Measurements from ENCODE around the gene GPR87.

Gene GPR87

GRCh38 chr3:151281671-151282324, 34.8 kb downstream of the GPR87 start:
- DNase-seq (ENCODE audit: low spot score): peak; percentile 39

- DNase-seq (ENCODE audit: low spot score): no peak
These were observed 38.4 kb downstream of the GPR87 start, which contains the start of gene P2RY14 for GRCh38 chr3:151278230-151278629. Gene P2RY14 (minus strand): TSS chr3:151278542. CDS start chr3:151214316, 64,226 bp downstream.

DNA sequence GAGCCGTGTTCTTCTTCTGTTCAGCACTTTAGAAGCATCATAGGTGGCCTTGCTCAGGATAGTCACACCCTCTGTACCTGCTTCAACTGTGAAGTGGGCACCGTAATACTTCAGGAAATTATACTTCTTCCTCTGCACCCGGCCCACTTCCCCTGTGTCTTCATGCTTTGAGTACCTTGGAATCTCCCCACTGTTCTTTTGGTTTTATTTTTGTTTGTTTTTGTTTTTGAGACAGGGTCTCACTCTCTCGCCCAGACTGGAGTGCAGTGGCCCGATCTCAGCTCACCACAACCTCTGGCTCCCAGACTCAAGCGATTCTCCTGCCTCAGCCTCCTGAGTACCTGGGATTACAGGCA, 40.0 kb downstream of the GPR87 start:
- no peak for DNase-seq (ENCODE audit: low spot score)

GRCh38 chr3:151276038-151276686, 40.5 kb downstream of the GPR87 start:
- DNase-seq (ENCODE audit: low spot score): no peak

DNA sequence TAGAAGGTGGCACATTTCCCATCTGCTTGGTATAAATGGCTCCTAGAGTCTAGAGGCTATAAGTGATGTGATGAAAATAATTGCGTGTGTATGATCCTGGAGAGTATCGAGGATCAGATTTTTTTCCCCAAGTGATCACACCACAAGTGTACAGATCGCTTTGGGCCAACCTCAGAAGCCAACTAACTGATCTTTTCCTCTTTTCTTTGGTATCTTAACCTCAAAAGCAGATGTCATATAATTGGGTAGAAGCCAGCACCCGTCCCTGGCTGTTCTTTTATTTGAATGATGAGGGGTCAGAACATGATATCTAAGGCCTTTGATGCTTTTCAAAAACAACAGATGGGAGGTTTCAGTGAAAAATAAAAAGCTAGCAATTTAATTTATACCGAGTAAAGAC, 41.5 kb downstream of the GPR87 start:
- DNase-seq (ENCODE audit: low spot score): no peak

- DNase-seq (ENCODE audit: low spot score): no peak
These were observed 47.0 kb downstream of the GPR87 start for GRCh38 chr3:151269631-151270030.

DNA sequence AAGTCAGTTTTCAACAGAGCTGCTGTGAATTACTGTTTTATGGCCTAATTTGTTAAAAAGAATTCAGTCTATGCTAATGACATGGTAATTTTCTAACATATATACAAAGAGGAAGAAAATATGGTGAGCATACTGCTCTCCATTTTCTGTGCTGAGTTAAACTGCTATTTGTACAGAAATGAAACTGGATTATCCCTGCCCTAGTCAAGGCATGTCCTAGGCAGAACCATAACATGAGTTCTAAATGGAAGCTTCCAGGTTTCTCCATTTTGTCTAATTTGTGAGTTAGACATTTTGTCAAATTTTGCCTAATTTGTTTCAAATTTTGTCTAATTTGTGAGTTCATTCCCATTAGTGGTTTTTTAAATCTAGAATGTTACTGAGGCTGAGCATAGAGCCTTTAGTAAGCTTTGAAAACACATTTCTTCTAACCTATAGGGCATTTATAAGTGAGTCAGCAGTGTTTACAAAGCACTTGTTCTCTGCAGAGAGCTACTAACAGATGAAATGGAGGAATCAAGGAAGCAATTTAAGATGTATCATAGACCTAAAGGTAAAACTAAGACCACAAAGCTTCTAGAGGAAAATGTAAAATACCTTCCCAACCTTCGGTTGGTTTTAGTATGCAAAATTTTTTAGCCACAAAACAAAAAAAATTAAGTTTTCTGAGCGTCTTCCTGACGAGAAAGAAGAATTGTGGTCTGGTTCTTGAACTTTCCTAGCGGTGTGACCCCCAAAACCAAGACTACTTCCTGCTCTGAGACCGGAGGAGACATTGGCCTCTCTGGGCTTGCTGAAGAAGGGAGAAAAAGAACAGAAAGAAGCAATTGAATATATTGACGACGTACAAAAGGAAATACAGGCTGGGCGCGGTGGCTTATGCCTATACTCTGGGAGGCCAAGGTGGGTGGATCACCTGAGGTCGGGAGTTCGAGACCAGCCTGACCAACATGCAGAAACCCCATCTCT, 48.1 kb downstream of the GPR87 start:
- no peak for DNase-seq (ENCODE audit: low spot score)

GRCh38 chr3:151267066-151267465, 49.6 kb downstream of the GPR87 start:
- no peak for DNase-seq (ENCODE audit: low spot score)

DNA sequence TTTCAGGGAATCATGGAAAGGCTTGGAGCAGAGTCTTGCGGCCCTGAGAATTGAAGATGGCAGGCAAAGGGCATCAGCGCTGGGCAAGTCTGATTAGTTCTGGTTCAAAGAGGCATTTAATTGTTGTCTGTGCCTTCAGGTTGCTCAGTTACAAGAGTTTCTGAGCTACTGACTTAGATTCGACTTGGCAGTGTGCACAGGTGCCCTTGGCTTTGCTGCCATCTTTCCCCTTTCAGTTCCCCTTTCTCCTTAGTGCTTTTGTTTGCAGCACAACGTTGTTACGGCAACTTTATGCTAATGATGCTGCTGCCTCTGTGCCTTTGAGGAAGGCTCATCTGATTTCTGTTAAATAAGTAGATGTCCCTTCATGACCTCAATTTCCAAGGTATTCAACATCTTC, 50.8 kb downstream of the GPR87 start:
- no peak for DNase-seq (ENCODE audit: low spot score)

DNA sequence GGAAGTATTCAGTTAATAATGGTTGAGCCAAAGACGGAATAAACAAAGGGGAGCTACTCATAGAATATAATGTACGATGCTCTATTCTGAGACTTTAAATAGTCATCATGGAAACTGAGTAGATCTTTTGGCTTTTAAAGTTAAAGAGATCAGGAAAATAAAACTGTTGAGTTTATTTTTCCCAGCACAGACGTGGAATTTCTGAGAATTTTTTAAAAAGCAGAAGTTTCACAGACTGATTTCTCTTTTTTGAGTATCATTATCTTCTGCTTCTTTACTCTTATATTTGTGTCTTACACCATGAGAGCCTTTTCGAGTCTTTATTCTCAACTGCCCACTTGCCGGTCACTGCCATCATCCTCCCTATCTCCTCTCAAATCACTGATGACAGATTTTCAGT, 51.5 kb downstream of the GPR87 start:
- DNase-seq (ENCODE audit: low spot score): no peak

- no peak for DNase-seq (ENCODE audit: low spot score)
These were observed 52.0 kb downstream of the GPR87 start for GRCh38 chr3:151264605-151265004.

- DNase-seq (ENCODE audit: low spot score): peak; percentile 36
These were observed 53.6 kb downstream of the GPR87 start for GRCh38 chr3:151262871-151263525.

- DNase-seq (ENCODE audit: low spot score): no peak
These were observed 57.0 kb downstream of the GPR87 start for GRCh38 chr3:151259664-151260063.

DNA sequence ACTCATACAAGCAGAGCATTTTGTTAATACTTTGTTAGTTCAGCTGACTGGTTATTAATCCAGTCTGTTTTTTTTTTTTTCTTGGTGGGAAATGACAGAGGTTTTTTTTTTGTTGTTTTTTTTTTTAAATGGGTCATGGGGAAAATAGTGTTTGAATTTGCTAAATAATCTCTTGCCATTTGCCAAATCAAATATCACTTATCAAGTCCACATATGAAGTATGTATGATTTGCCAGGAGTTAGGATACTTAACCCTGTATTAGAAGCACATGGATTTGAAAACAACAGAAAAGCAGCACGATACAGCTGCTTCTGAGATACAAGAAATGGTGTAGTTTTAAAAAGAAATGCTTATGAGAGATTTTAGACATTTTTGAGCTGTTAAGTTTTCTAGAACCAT, 59.9 kb downstream of the GPR87 start:
- DNase-seq (ENCODE audit: low spot score): no peak

GRCh38 chr3:151248772-151249337, 67.8 kb downstream of the GPR87 start:
- no peak for DNase-seq (ENCODE audit: low spot score)
